Astrocyte (in vitro differentiated cells and primary cell): Measurements from ENCODE around the gene CD81. TPM values are rescaled to one million over a fixed set of nuclear protein-coding genes. Genes with fewer than 3 reads are reported as not detected.

Source experiments
- DNase-seq: peaks from one replicate; pipeline ENCODE4 v3.0.0-alpha.2; 2010; ENCODE audit warnings: low read depth
- FAIRE-seq: peaks from 2 replicates; lab custom pipeline; 2011; peaks lifted over from hg19 to GRCh38; lab: Jason Lieb, UNC
- H2AFZ ChIP-seq: 2 replicates; pipeline ENCODE4 v1.6.0; 2012; ENCODE audit warnings: low read depth, low read length, inconsistent platforms
- H3K27ac ChIP-seq: 2 replicates; pipeline ENCODE4 v1.5.1; 2011; ENCODE audit warnings: low read depth, low read length, inconsistent platforms
- H3K27me3 ChIP-seq: 2 replicates; pipeline ENCODE4 v1.6.0; 2011; ENCODE audit warnings: low read length, inconsistent platforms; ENCODE audit not compliant: insufficient read depth
- H3K36me3 ChIP-seq: 2 replicates; pipeline ENCODE4 v1.5.1; 2011; ENCODE audit warnings: low read length, inconsistent platforms; ENCODE audit not compliant: insufficient read depth
- H3K4me1 ChIP-seq: 2 replicates; pipeline ENCODE4 v1.5.1; 2011; ENCODE audit warnings: low read length, inconsistent platforms; ENCODE audit not compliant: insufficient read depth
- H3K4me2 ChIP-seq: 2 replicates; pipeline ENCODE4 v1.6.0; 2012; ENCODE audit warnings: low read length, inconsistent platforms
- H3K4me3 ChIP-seq: 2 replicates; pipeline ENCODE4 v1.5.1; 2011; ENCODE audit warnings: low read depth, mild to moderate bottlenecking, low read length, inconsistent platforms; ENCODE audit not compliant: insufficient read depth
- H3K79me2 ChIP-seq: 2 replicates; pipeline ENCODE4 v1.6.0; 2012; ENCODE audit warnings: mild to moderate bottlenecking, low read length, inconsistent platforms; ENCODE audit not compliant: insufficient read depth
- H3K9ac ChIP-seq: 2 replicates; pipeline ENCODE4 v1.6.0; 2012; ENCODE audit warnings: mild to moderate bottlenecking, low read length, inconsistent platforms
- H3K9me3 ChIP-seq: 2 replicates; pipeline ENCODE4 v1.5.1; 2012; ENCODE audit warnings: low read depth, mild to moderate bottlenecking, low read length, inconsistent platforms; ENCODE audit not compliant: insufficient read depth
- H4K20me1 ChIP-seq: 2 replicates; pipeline ENCODE4 v1.6.0; 2012; ENCODE audit warnings: low read length, inconsistent platforms; ENCODE audit not compliant: insufficient read depth
- H3K27ac Mint-ChIP-seq: one replicate; pipeline ENCODE4 v1.8.0; 2021; ENCODE audit warnings: mild to moderate bottlenecking, mixed read lengths; ENCODE audit not compliant: unreplicated experiment
- H3K27me3 Mint-ChIP-seq: one replicate; pipeline ENCODE4 v1.8.0; 2021; ENCODE audit warnings: low read depth, mixed read lengths; ENCODE audit not compliant: unreplicated experiment
- H3K36me3 Mint-ChIP-seq: one replicate; pipeline ENCODE4 v1.8.0; 2021; ENCODE audit warnings: low read depth, mixed read lengths; ENCODE audit not compliant: unreplicated experiment
- H3K4me1 Mint-ChIP-seq: one replicate; pipeline ENCODE4 v1.8.0; 2021; ENCODE audit warnings: low read depth, mixed read lengths; ENCODE audit not compliant: unreplicated experiment
- H3K4me3 Mint-ChIP-seq: one replicate; pipeline ENCODE4 v1.8.0; 2021; ENCODE audit warnings: mild to moderate bottlenecking, moderate library complexity, mixed read lengths; ENCODE audit not compliant: unreplicated experiment
- H3K9me3 Mint-ChIP-seq: one replicate; pipeline ENCODE4 v1.8.0; 2021; ENCODE audit warnings: mild to moderate bottlenecking, mixed read lengths; ENCODE audit not compliant: unreplicated experiment
- EZH2 ChIP-seq: IDR thresholded peaks from 2 replicates; pipeline ENCODE4 v1.6.1; 2012; ENCODE audit warnings: mild to moderate bottlenecking, low read length, inconsistent platforms; ENCODE audit not compliant: insufficient read depth
- total RNA-seq: library from RNA; stranded (reverse); gene quantifications from 2 replicates; pipeline ENCODE4 v1.2.1, GENCODE V29; 2021
- TF ChIP-seq, protein P1 (sequence below): IDR thresholded peaks from 2 replicates; pipeline ENCODE4 v1.5.1; 2011; ENCODE audit warnings: low read depth, mild to moderate bottlenecking, inconsistent platforms, low read length, moderate library complexity; ENCODE audit not compliant: insufficient read depth

Gene CD81
- total RNA-seq, 1 donor from 2014 or later: 625 TPM

DNA sequence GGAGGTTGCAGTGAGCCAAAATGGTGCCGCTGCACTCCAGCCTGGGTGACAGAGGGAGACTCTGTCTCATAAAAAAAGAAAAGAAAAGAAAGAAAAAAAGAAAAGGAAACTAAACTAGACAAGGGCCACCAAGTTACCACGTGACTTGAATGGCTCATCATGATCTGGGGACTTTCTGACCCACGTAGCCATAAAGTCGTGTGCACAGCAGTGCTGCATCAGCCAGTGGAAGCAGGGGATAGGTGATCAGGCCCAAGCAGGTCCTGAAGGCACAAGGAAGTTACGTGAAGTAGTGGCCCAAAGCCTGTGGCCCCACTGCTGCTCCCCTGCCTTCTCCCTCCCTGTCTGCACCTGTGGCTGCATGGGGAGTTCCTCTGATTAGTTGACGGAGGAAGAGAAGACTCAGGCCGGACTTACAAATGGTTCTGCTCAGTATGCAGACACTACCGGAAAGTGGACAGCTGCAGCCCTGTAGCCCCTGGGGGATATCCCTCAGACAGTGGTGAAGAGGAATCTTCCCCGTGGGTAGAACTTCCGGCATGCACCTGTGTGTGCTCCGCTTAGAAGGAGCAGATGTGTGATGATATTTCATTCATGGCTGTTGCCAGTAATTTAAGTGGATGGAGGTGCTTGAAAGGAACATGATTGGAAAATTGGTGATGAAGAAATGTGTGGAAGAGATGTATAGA is 18.2 kb upstream of the CD81 start:
- no peak overlapping the region for H3K27ac Mint-ChIP-seq
- DNase-seq (no peak), FAIRE-seq (no peak)
- no peaks in the 10 kb centered on the region for H3K4me1 ChIP-seq
- H3K9me3 ChIP-seq: no peaks in the 10 kb centered on the region
- no peak overlapping the region for H3K4me3 ChIP-seq
- no peak overlapping the region for H2AFZ ChIP-seq
- H3K27me3 Mint-ChIP-seq: peaks cover 27% of the 10 kb centered on the region
- H4K20me1 ChIP-seq: no peaks in the 10 kb centered on the region
- H3K9me3 Mint-ChIP-seq: peaks cover 10% of the 10 kb centered on the region
- no peaks in the 10 kb centered on the region for H3K27me3 ChIP-seq
- H3K4me3 Mint-ChIP-seq: no peak overlapping the region
- H3K27ac ChIP-seq: no peak overlapping the region
- no peaks in the 10 kb centered on the region for H3K36me3 ChIP-seq
- no peak overlapping the region for H3K4me2 ChIP-seq
- peaks cover 8% of the 10 kb centered on the region for H3K4me1 Mint-ChIP-seq
- no peak for TF ChIP-seq EZH2
- TF ChIP-seq, protein P1, sequence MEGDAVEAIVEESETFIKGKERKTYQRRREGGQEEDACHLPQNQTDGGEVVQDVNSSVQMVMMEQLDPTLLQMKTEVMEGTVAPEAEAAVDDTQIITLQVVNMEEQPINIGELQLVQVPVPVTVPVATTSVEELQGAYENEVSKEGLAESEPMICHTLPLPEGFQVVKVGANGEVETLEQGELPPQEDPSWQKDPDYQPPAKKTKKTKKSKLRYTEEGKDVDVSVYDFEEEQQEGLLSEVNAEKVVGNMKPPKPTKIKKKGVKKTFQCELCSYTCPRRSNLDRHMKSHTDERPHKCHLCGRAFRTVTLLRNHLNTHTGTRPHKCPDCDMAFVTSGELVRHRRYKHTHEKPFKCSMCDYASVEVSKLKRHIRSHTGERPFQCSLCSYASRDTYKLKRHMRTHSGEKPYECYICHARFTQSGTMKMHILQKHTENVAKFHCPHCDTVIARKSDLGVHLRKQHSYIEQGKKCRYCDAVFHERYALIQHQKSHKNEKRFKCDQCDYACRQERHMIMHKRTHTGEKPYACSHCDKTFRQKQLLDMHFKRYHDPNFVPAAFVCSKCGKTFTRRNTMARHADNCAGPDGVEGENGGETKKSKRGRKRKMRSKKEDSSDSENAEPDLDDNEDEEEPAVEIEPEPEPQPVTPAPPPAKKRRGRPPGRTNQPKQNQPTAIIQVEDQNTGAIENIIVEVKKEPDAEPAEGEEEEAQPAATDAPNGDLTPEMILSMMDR: no peak
- no peak overlapping the region for H3K9ac ChIP-seq
- H3K79me2 ChIP-seq: no peaks in the 10 kb centered on the region
- H3K36me3 Mint-ChIP-seq: peaks cover 9% of the 10 kb centered on the region

DNA sequence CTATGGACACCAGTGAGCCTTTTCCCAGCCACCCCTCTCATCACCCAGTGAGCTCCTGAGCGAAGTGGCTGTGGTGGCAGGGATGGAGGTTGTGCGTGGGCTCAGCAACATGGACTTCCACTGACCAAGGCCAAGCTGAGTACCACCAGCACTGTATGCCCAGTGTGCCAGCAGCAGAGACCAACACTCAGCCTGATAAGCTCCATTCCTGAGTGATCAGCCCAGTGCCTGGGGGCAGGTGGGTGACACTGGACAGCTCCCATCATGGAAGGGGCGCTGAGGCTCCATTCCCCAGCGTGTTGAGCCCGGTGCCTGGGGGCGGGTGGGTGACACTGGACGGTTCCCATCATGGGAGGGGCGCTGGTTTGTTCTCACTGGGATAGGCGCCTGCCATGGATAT is 17.6 kb upstream of the CD81 start:
- FAIRE-seq: no peak
- Histone ChIP-seq H3K27me3 (no peaks in the 10 kb centered on the region), H3K4me3 (no peak overlapping the region), H3K36me3 (no peaks in the 10 kb centered on the region), H3K4me1 (no peaks in the 10 kb centered on the region), H4K20me1 (no peaks in the 10 kb centered on the region), H3K27ac (no peak overlapping the region), H3K9ac (no peak overlapping the region), H3K79me2 (no peaks in the 10 kb centered on the region), H3K4me2 (no peak overlapping the region), H2AFZ (no peak overlapping the region), H3K9me3 (no peaks in the 10 kb centered on the region)
- H3K27ac Mint-ChIP-seq: no peak overlapping the region
- H3K27me3 Mint-ChIP-seq: peaks cover 25% of the 10 kb centered on the region
- no peak for DNase-seq
- peaks cover 10% of the 10 kb centered on the region for H3K9me3 Mint-ChIP-seq
- no peak for TF ChIP-seq EZH2
- TF ChIP-seq, protein P1: no peak
- H3K4me3 Mint-ChIP-seq: no peak overlapping the region
- H3K4me1 Mint-ChIP-seq: peaks cover 8% of the 10 kb centered on the region
- H3K36me3 Mint-ChIP-seq: peaks cover 9% of the 10 kb centered on the region

DNA sequence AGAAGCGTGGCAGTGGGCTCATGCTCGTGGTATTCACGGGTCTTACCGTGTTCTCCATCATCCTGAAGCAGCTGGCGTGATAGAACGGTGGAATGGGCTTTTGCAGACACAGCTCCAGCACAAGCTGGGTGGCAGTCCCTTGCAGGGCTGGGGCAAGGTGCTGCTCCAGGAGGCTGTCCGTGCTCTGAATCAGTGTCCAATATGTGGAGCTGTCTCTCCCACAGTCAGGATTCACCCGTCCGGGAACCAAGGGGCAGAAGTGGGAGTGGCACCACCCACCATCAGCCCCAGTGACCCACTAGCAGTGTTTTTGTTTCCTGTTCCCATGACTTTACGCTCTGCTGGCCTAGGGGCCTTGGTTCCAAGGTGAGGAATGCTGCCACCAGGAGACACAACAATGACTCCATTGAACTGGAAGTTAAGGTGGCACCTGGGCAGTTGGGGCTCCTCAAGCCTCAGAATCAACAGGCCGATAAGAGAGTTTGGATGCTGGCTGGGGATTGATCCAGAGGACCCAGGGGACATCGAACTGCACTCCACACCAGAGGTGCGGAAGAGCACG is 16.9 kb upstream of the CD81 start:
- peaks cover 26% of the 10 kb centered on the region for H3K27me3 Mint-ChIP-seq
- no peak overlapping the region for H3K4me3 ChIP-seq
- H3K9me3 Mint-ChIP-seq: peaks cover 8% of the 10 kb centered on the region
- H4K20me1 ChIP-seq: no peaks in the 10 kb centered on the region
- no peak overlapping the region for H3K4me2 ChIP-seq
- H3K9me3 ChIP-seq: no peaks in the 10 kb centered on the region
- no peaks in the 10 kb centered on the region for H3K79me2 ChIP-seq
- FAIRE-seq: no peak
- H3K9ac ChIP-seq: no peak overlapping the region
- H2AFZ ChIP-seq: no peak overlapping the region
- no peaks in the 10 kb centered on the region for H3K4me1 ChIP-seq
- H3K27ac ChIP-seq: no peak overlapping the region
- no peak for TF ChIP-seq EZH2
- TF ChIP-seq, protein P1: no peak
- no peak for DNase-seq
- no peaks in the 10 kb centered on the region for H3K36me3 ChIP-seq
- no peak overlapping the region for H3K4me3 Mint-ChIP-seq
- H3K27me3 ChIP-seq: no peaks in the 10 kb centered on the region
- H3K27ac Mint-ChIP-seq: no peak overlapping the region
- H3K36me3 Mint-ChIP-seq: peaks cover 15% of the 10 kb centered on the region
- H3K4me1 Mint-ChIP-seq: peaks cover 5% of the 10 kb centered on the region
